Thyroid gland (tissue), 4 donors: Measurements from ENCODE around the gene SLC7A14.

ENCODE experiments used
- CTCF ChIP-seq, 6 experiments: fragments of 200-600 bp in 3 of 6; fragments of 450-650 bp in 3 of 6; sonication (generic) in 3 of 6; IDR thresholded peaks; one replicate each; pipeline ENCODE4 v1.5.1; 2016 to 2019; ENCODE audit warnings: antibody characterized with exemption in 6 of 6, mild to moderate bottlenecking in 2 of 6, inconsistent platforms in 1 of 6, moderate library complexity in 1 of 6
- POLR2A ChIP-seq, 2 donors: fragments of 450-650 bp; IDR thresholded peaks; one replicate each; pipeline ENCODE4 v1.6.1; 2017; ENCODE audit warnings: antibody characterized with exemption in 2 of 2, mild to moderate bottlenecking in 2 of 2, moderate library complexity in 1 of 2

GRCh38 chr3:170485294-170485693 is 100.6 kb downstream of the SLC7A14 start:
- TF ChIP-seq CTCF (IDR thresholded peaks at IDR 0.05) (no peak), POLR2A (IDR thresholded peaks at IDR 0.05) (no peak)
